ENCODE measurements around the gene ANKRD13B. TPM values are rescaled to one million over a fixed set of nuclear protein-coding genes. Genes with fewer than 3 reads are reported as not detected.

The ANKRD13B gene
- total RNA-seq, 1 donor from 2014 or later = 13.8 TPM

GRCh38 chr17:29561554-29562517, 31.1 kb upstream of the ANKRD13B start:
- H3K27me3 ChIP-seq (ENCODE audit: control insufficient read depth, insufficient read depth, low read length) = no peaks in the 10 kb centered on the region
- no peak for TF ChIP-seq CTCF (IDR thresholded peaks at IDR 0.05; ENCODE audit: insufficient read depth, low read length, poor library complexity, severe bottlenecking)
- DNase-seq (ENCODE audit: low read depth) = no peak
- H3K4me3 ChIP-seq (ENCODE audit: low read depth, low read length) = no peak overlapping the region
- peaks cover 2% of the 10 kb centered on the region for H3K36me3 ChIP-seq (ENCODE audit: control insufficient read depth, insufficient read depth, low read length)

GRCh38 chr17:29562615-29563014, 30.3 kb upstream of the ANKRD13B start:
- peaks cover 2% of the 10 kb centered on the region for H3K36me3 ChIP-seq (ENCODE audit: control insufficient read depth, insufficient read depth, low read length)
- no peak for TF ChIP-seq CTCF (IDR thresholded peaks at IDR 0.05; ENCODE audit: insufficient read depth, low read length, poor library complexity, severe bottlenecking)
- DNase-seq (ENCODE audit: low read depth) = no peak

GRCh38 chr17:29563816-29564215, 29.1 kb upstream of the ANKRD13B start:
- TF ChIP-seq CTCF (IDR thresholded peaks at IDR 0.05; ENCODE audit: insufficient read depth, low read length, poor library complexity, severe bottlenecking) = no peak
- Histone ChIP-seq H3K4me3 (ENCODE audit: low read depth, low read length) (no peak overlapping the region), H3K36me3 (ENCODE audit: control insufficient read depth, insufficient read depth, low read length) (peaks cover 2% of the 10 kb centered on the region), H3K27me3 (ENCODE audit: control insufficient read depth, insufficient read depth, low read length) (no peaks in the 10 kb centered on the region)
- no peak for DNase-seq (ENCODE audit: low read depth)

More at GRCh38 chr17:29562615-29563014, 30.3 kb upstream of the ANKRD13B start:
- H3K4me3 ChIP-seq (ENCODE audit: low read depth, low read length) = no peak overlapping the region
- no peaks in the 10 kb centered on the region for H3K27me3 ChIP-seq (ENCODE audit: control insufficient read depth, insufficient read depth, low read length)

- peak overlapping the region; percentile 49 for H3K4me3 ChIP-seq (ENCODE audit: low read depth, low read length)
- TF ChIP-seq CTCF (IDR thresholded peaks at IDR 0.05; ENCODE audit: insufficient read depth, low read length, poor library complexity, severe bottlenecking) = peak; percentile 26
- peaks cover 2% of the 10 kb centered on the region for H3K36me3 ChIP-seq (ENCODE audit: control insufficient read depth, insufficient read depth, low read length)
- H3K27me3 ChIP-seq (ENCODE audit: control insufficient read depth, insufficient read depth, low read length) = no peaks in the 10 kb centered on the region
- DNase-seq (ENCODE audit: low read depth) = no peak
Observed at GRCh38 chr17:29565643-29566472, 27.1 kb upstream of the ANKRD13B start.

- TF ChIP-seq CTCF (IDR thresholded peaks at IDR 0.05; ENCODE audit: insufficient read depth, low read length, poor library complexity, severe bottlenecking) = no peak
- Histone ChIP-seq H3K4me3 (ENCODE audit: low read depth, low read length) (peak within 1 kb of the TSS; percentile 59), H3K36me3 (ENCODE audit: control insufficient read depth, insufficient read depth, low read length) (no peaks in the 10 kb centered on the region), H3K27me3 (ENCODE audit: control insufficient read depth, insufficient read depth, low read length) (no peaks in the 10 kb centered on the region)
- no peak for DNase-seq (ENCODE audit: low read depth)
Observed at GRCh38 chr17:29566473-29567303, 26.2 kb upstream of the ANKRD13B start, which contains the start of gene ABHD15. Gene ABHD15 (minus strand): TSS chr17:29567037. CDS start chr17:29566966, 71 bp downstream.

All from kidney epithelial cell (primary cell).